ENCODE data around the gene STARD8.

STARD8 gene

DNA sequence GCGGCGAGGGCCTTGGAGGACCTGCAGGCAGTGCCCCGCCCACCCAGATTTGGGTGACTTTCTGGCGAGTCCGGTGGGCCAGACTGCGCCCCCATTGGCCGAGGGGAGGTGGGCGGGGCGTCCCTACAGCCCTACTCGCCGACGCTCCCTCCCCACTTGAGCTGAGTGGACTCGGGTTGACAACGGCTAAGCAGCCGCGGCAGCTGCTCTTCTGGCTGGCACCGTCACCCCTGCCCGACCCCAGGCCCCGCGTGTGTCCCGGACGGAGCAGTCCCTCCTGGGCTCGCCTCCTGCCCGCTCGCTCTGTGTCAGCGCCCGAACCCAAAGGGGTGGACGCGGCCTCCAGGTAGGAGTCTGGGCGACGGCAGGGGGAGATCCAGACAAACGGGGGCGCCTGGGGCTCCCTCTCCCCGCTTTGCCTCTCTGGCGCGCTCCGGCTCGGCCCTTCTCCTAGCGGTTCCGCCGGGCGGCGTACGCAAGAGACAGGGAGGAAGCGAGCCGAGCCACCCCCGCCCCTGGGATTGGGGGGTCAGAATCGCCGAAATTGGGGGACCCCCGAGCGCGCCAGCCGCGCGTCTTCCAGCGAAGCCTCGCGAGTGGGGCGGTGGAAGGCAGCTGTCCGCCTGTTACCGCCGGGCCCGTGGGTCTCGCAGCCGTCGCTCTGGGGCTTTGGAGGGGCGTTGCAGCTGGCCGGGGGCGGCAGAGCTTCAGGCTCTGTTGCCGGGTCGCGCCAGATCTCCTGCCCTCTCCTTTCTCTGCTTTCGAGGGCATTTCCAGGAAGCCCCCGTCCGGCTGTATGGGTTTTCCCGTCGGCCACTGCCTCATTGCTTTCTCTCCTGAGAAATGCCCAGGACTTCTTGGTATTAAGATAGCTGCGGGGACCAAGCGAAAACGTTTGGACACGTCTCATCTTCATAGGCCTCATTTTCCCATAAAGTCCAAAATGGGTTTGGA, 46.3 kb downstream of the STARD8 start:
- DNase-seq, result peak; percentile 70

GRCh38 chrX:68694435-68695205, 47.2 kb downstream of the STARD8 start:
- DNase-seq, result no peak

DNA sequence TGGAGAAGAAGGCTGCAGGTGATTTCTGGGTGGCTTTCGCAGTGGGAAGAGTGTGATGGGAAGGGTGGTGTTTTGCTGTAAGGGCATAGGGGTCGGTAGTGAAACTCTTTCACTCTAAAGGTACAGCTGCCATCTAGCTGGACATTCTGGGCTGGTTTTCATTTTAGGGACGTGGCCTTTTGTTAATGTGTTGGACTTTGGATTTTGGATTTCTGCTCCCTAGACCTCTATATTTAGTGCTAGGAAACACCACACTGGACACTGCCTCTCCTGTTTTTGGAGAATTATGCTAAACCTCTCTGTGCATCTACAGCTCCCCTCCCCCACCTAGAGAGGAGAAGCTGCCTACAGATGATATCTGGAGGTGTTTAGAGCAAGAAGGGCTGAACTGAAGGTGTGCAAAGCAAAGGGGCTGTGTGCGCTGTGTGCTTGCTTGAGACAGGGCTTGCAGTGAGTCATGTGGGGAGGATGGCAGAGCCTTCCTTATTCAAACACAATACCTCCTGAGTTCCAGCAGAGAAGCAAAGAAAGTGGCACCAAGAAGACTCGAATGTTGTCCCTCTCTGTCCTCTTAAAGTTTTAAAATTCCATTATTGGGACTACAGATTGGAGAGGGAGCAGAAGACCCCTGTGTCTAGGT, 47.9 kb downstream of the STARD8 start:
- DNase-seq, result no peak

- no peak for DNase-seq
Measured at GRCh38 chrX:68696267-68696990, 49.0 kb downstream of the STARD8 start.

- no peak for DNase-seq
Measured at GRCh38 chrX:68697036-68697435, 49.6 kb downstream of the STARD8 start.

- no peak for DNase-seq
Measured at GRCh38 chrX:68697465-68698125, 50.1 kb downstream of the STARD8 start.

GRCh38 chrX:68698942-68699341, 51.5 kb downstream of the STARD8 start:
- DNase-seq, result no peak

- peak; percentile 81 for DNase-seq
Measured at GRCh38 chrX:68699960-68700746, 52.7 kb downstream of the STARD8 start.

DNA sequence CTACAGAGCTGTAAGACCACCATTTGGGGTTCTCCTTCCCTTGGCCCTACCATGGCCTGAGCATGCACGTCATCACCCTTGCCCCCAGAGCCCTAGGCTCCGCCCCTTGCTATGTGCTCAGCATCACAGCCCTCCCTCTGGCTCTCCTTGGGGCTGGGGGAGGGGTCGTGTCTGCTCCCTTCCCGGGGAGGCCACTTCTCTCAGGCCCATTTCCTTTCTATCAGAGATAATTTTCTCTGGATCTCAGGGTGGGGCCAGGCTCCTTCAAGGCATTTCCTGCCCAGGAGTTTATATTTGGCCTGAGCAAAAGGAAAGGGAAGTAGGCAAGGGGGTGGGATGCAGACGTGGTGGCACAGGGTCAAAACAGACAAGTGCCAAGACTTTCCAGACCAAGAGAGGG, 55.9 kb downstream of the STARD8 start:
- DNase-seq, result no peak

DNA sequence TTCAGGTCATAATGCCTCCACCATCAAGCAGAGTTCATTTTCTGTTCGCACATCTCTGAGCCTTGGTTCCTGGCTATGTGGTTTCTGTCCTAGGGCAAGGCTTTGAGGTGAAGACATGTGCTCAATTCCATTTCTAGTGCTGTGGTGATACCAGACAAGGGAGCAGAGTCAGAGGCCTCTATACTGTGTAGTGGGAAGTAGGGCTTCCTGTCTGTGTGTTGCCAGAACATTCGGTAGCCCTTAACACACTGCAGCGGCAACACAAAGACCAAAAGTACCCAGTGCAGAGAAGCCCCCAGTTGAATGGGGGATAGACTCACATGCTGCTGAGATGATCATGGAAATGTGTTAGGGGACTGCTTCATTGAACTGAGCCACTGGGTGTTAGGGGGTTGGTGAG, 56.4 kb downstream of the STARD8 start:
- no peak for DNase-seq

DNA sequence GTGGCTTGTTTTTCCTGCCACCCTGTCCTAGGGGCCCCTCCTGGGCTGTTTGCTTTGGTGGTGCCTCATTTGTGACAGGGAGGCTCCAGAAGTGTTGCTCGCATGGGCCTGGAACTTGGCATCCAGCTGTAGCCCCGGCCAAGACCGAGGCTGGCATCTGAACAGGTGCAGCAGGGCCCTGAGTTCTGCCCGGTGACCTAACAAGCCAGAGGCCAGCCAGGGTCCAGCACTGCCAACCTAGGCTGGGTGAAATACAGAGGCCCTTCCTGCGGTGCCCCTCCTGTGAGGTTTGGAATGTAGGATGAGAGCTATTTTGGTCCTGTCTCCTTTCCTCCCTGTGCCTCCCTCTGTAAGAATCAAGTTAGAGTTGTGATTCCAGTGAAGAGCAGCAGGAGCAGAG, 58.5 kb downstream of the STARD8 start:
- DNase-seq, result no peak

DNA sequence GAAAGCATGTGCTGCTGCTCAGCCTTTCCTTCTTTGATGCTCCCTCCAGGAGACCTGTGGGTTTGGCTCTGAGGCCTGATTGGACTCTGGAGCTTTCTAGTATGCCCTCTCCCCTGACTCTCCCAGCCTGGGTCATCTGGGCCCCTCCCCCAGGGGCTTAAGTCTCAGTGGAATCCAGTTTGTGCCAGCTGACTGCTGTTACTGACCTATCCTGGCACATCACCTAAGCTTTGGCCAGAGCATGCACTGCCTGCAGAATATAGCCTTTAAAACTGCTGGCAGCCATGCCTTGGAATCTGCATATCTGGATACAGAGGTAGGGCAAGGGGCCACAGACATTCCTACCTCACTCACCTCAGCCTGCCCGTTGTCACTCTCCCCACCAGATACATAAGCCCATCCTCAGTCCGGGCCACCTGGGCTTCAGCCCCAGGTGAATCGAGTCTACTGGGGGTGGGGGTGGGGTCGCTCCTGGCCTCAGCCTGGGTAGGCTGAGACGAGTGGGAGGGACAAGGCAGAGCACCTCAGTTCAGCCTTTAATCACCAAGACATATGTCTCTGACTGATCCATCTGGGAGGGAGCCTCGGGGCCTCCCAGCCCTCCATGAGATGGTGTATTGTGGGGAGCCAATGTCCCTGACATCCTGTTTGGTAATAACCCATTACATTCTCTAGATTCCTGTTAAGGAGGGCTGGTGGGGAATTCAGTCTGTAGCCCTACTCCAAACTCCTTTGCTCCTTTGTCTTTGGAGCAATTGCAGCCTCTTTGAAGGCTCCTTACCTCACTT, 61.2 kb downstream of the STARD8 start:
- no peak for DNase-seq

DNA sequence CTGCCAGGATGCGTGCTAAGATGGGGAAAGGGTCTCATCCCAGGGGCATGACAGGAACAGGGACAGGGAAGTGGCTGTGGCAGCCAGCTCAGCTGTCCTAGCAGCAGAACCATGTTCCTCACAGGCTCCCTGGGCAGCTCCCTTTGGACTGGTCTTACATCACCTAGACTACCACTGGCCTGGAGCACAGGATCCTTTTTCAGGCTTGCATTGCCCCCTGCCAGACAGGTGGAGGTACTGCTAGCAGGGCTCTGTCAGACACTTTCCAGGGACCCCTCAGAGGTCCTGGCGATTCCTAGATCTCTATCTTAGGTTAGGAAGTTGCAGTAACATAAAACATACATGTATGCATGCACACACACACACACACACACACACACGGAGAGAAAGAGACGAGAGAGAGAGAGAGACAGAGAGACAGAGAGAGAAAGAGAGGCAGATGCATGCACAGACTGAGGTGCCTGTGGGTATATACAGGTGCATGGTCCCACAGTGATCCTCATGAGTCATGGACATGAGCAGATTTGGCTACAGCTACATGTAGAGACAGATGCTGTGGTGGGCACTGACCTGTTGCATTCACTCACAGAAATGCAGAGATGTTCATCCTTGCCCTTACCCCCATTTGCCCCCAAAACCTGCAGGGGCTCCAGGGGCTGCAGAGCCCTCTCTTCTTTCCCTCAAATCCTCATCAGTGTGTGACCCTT, 63.6 kb downstream of the STARD8 start:
- no peak for DNase-seq

DNA sequence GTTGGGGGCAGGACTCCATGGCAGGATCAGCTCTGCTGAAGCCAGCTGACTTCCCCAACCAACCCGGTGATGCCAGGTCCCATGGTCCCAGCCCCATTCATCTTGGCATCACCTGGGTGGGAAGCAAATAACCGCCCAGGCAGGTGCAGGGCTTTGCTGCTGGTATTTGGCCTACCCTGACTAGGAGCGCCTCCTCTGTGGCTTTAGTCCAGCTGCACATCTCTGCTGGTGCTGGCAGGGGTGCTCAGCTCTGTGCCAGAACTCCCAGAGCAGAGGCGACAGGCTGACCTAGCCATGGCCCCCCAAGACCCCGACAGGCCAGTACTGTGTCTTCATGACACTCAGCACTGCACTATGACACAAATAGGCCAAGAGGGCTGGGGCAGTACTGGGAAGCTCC, 64.4 kb downstream of the STARD8 start:
- DNase-seq, result no peak

GRCh38 chrX:68714856-68715255, 67.4 kb downstream of the STARD8 start:
- no peak for DNase-seq

DNA sequence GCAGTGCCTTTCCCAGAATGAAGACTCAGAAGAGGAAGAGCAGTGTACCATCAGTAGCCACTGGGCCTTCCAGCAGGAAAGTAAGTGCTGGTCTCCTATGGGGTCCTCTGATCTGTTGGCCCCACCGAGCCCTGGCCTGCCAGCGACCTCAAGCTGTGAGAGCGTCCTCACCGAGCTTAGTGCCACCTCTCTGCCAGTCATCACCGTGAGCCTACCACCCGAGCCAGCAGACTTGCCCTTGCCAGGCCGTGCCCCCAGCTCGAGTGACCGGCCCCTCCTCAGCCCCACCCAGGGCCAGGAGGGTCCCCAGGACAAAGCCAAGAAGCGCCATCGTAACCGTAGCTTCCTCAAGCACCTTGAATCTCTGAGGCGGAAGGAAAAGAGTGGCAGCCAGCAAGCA, 69.7 kb downstream of the STARD8 start:
- no peak for DNase-seq

DNA sequence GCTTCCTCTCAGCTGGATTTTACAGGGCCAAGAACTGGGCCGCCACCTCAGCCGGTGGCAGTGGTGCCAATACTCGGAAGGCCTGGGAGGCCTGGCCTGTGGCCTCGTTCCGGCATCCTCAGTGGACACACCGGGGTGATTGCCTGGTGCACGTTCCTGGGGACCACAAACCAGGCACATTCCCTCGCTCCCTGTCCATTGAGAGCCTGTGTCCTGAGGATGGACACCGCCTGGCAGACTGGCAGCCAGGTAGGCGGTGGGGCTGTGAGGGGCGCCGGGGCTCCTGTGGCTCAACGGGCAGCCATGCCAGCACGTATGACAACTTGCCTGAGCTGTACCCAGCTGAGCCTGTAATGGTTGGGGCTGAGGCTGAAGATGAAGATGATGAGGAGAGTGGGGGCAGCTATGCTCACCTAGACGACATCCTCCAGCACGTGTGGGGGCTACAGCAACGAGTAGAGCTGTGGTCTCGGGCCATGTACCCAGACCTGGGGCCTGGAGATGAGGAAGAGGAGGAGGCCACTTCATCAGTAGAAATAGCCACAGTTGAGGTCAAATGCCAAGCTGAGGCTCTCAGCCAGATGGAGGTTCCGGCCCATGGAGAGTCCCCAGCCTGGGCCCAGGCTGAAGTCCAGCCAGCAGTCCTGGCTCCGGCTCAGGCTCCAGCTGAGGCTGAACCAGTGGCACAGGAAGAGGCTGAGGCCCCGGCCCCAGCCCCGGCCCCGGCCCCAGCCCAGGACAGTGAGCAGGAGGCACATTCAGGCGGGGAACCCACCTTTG, 70.4 kb downstream of the STARD8 start:
- DNase-seq, result no peak

GRCh38 chrX:68718443-68718820, 71.0 kb downstream of the STARD8 start:
- no peak for DNase-seq
